NCI-H146 treated with DMSO at 0.1 percent for 48 hours (cell line): ENCODE results near the gene XAGE2.

Source experiments
- DNase-seq: peaks from one replicate; lab custom pipeline; 2025; ENCODE audit not compliant: unreplicated experiment; lab: John Stamatoyannopoulos, UW

Gene XAGE2

GRCh38 chrX:52422884-52423283 is 54.1 kb downstream of the XAGE2 start:
- DNase-seq: no peak

DNA sequence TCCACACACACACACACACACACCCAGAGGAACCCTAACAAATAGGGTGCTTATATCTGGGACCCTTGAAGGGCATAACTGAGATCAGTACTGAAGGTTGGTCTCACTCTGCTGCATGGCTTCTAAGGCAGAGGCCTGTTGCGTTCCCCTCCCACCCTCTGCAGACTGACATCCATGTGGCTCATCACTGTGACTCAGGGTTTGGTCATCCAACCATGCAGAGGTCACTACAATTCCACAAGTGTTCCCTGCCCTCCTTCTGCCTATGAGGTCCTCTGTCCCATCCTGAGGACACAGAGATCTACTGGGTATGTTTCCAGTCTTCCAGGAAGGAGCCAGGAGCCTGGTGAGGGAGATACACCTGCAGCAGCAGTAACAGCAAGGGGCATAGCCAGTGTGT is 55.8 kb downstream of the XAGE2 start:
- no peak for DNase-seq
